GM21825 (cell line): ENCODE measurements around the gene CCHCR1.

Source experiments
- ATAC-seq: cut with Tn5 transposase; IDR thresholded peaks from one replicate; pipeline ENCODE4 v1.9.1; 2021; ENCODE audit warnings: mild to moderate bottlenecking, moderate library complexity; ENCODE audit not compliant: unreplicated experiment

CCHCR1 gene

GRCh38 chr6:31110825-31111582 is 46.6 kb downstream of the CCHCR1 start:
- no peak for ATAC-seq

- ATAC-seq, result no peak
Measured at GRCh38 chr6:31107052-31107451, 50.5 kb downstream of the CCHCR1 start.

- no peak for ATAC-seq
Measured at GRCh38 chr6:31103136-31103535, 54.5 kb downstream of the CCHCR1 start.

- no peak for ATAC-seq
Measured at GRCh38 chr6:31098449-31098938, 59.1 kb downstream of the CCHCR1 start.

- ATAC-seq, result no peak
Measured at GRCh38 chr6:31096656-31097055, 60.9 kb downstream of the CCHCR1 start.

- ATAC-seq, result no peak
Measured at GRCh38 chr6:31096215-31096614, 61.4 kb downstream of the CCHCR1 start.

GRCh38 chr6:31094389-31094881 is 63.2 kb downstream of the CCHCR1 start:
- no peak for ATAC-seq

DNA sequence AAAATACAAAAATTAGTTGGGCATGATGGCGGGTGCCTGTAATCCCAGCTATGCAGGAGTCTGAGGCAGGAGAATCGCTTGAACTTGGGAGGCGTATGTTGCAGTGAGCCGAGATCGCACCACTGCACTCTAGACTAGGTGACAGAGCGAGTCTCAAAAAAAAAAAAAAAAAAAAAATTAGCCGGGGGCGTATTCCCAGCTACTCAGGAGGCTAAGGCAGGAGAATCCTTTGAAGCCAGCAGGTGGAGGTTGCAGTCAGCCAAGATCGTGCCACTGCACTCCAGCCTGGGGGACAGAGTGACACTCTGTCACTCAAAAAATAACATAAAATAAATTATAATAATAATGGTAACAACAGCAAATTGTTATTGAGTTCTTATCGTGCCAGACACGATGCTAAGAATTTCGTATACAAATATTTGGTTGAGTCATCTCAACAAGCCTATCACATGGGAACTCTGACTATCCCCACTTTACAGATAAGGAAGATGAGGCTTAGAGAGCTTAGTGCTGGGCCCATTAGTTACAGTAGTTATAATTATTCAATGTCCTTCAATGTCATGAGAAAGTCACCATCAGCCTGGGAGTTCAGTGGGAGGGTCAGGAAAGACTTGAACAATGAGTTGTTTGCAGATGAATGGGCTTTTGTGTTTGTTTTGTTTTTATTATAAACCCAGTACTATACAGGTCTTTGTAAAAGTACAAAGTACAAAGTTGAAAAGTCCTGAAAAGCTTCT is 64.7 kb downstream of the CCHCR1 start:
- ATAC-seq, result no peak
